GM12891 (cell line): ENCODE measurements around the gene IFT20.

ENCODE experiments used
- POLR2A ChIP-seq: IDR thresholded peaks from 2 replicates; pipeline ENCODE4 v1.6.1; 2011; ENCODE audit warnings: low read depth, low read length, control low read depth
- POLR2AphosphoS5 ChIP-seq: IDR thresholded peaks from 2 replicates; pipeline ENCODE4 v1.6.1; 2011; ENCODE audit warnings: low read depth, low read length, control low read depth
- TAF1 ChIP-seq: IDR thresholded peaks from 2 replicates; pipeline ENCODE4 v1.6.1; 2011; ENCODE audit warnings: low read depth, low read length, control low read depth

- TF ChIP-seq POLR2A: no peak
- no peak for TF ChIP-seq TAF1
- no peak for TF ChIP-seq POLR2AphosphoS5
Observed at GRCh38 chr17:28346199-28346580, 10.9 kb upstream of the IFT20 start.
